SKM-1 treated with dmso at 0.1 percent for 144 hours (cell line): Measurements from ENCODE around the gene ANKRD17.

Experiments used
- DNase-seq: peaks from one replicate; lab custom pipeline; 2025; ENCODE audit not compliant: unreplicated experiment; lab: John Stamatoyannopoulos, UW

ANKRD17 gene

GRCh38 chr4:73066445-73066844, 192.2 kb downstream of the ANKRD17 start:
- DNase-seq, result no peak

- no peak for DNase-seq
Observed at GRCh38 chr4:73064536-73064935, 194.1 kb downstream of the ANKRD17 start.

DNA sequence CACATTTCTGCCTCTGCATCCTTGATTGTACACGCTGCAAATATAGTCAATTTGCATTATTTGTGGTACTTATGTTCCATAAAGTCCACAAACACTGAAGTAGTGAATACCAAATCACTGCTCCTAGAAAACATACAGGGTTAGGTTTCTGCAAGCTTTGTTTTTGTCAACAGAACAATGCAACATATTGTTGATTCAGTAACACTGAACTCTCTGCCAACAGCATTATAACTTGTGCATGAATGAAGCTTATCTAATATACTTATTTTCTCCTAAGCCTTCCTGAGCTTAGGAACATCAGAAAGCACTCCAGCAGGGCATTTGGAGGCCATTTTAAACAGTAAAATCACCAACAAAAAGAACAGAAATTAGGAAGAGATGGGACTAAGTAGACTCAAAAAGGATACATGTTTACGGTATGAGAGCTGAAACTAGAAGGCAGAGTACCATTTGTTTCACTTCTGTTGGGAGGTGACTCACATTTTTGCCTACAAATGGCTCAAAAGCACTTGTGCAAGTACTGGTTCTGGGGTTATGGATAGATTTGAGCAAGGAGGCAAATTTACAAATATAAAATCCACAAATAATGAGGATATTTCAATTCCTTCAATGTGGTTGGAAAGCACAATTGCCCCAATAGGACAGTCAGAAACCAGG, 203.2 kb downstream of the ANKRD17 start:
- DNase-seq, result no peak

DNA sequence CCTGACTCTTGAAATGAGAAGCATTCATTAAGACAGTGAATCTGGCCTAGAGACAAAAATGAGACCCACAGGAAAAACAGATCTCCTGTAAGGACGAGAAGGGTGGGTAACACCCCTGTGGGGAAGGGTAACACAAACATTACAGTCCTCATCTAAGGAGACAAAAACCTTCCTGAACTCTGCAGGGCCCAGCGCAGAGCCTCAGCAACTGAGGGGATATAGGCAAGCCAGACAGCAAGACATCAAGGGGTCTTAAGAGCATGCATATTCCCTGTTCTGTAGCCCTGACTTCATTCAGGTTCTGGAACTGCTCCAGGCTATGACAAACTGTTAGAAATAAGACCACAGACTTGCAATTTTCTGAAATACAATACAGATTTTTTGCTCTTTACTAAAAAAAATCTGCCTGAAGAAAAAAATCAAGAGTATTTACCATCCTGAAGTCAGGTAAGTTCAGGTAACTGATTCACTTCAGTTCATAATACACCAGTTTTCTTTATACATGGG, 204.6 kb downstream of the ANKRD17 start:
- DNase-seq, result no peak

GRCh38 chr4:73053076-73053475, 205.5 kb downstream of the ANKRD17 start:
- DNase-seq, result no peak

- DNase-seq, result no peak
Observed at GRCh38 chr4:73051625-73052024, 207.0 kb downstream of the ANKRD17 start.

DNA sequence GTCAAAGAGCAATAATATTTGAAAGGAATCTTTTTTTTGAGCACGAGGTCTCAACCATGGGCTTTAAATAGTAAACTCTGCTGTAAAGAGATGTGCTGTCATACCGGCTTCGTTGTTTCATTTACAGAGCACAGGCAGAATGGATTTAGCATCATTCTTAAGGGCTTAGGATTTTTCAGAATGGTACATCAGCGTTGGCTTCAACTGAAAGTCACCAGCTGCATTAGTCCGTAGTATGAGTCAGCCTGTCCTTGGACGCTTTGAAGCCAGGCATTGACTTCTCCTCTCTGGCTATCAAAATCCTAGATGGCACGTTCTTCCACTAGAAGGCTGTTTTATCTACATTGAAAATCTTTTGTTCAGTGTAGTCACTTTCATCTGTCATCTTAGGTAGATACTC, 212.7 kb downstream of the ANKRD17 start:
- DNase-seq, result no peak

GRCh38 chr4:73037057-73037456, 221.5 kb downstream of the ANKRD17 start:
- DNase-seq, result no peak

GRCh38 chr4:73036123-73036522, 222.5 kb downstream of the ANKRD17 start:
- DNase-seq, result no peak

GRCh38 chr4:73034896-73035295, 223.7 kb downstream of the ANKRD17 start:
- no peak for DNase-seq

- DNase-seq, result no peak
Observed at GRCh38 chr4:73028621-73029020, 230.0 kb downstream of the ANKRD17 start.
